ENCODE data around the gene ADD3. TPM values are rescaled to one million over a fixed set of nuclear protein-coding genes. Genes with fewer than 3 reads are reported as not detected.
A peak's percentile ranks its signal among the peaks of the same experiment; 100 is the strongest.

Gene ADD3
- total and polyA plus RNA-seq, 2 of the 13 experiments (the other 11 are each of a cell fraction or from before 2014, with no cell fraction given) = 44.7 to 57.5 TPM

DNA sequence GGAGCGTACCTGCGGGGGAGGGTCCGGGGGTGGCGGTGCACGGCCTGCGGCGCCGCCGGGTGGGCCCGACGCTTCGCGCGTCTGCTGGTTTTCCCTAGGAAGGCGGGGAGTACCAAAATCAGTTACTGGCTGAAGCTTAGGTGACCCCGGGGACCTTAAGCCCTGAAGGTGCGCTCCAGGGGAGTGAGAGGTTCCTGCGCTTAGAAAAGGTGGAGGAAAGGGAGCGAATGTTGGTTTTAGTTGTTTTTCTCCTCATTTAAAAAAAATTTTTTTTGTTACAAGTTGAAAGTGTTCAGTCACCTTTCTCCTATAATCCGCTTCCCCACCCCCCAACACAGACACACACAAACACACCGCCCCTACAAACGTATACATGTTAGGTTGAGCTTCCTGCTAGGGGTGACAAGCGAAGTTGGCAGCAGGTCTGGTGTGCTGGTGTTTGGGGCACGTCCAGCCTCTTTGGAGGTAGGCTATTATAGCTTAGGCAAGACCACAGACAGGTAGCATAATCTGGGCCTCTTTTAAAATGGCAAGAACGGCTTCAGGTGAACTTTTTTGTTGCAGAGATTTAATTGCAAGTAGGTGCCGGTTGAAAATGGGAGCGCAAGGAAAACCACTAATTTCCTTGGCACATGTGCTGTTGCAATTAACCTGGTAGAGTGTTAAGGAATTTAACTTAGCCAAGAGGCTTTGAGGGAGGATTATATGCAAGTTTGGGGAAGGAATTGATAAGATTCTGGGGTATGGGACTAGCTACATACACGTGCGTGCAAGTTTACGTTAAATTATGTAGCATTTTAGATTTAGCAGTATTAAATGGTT lies 945 bp downstream of the ADD3 start (continued):
- no peak for TF ChIP-seq DBP (CRISPR knock-in tag; IDR thresholded peaks at IDR 0.05; ENCODE audit: not compliant biosample characterization)
- TF ChIP-seq RFXANK (CRISPR knock-in tag; IDR thresholded peaks at IDR 0.05) = no peak
- TF ChIP-seq, protein P1, sequence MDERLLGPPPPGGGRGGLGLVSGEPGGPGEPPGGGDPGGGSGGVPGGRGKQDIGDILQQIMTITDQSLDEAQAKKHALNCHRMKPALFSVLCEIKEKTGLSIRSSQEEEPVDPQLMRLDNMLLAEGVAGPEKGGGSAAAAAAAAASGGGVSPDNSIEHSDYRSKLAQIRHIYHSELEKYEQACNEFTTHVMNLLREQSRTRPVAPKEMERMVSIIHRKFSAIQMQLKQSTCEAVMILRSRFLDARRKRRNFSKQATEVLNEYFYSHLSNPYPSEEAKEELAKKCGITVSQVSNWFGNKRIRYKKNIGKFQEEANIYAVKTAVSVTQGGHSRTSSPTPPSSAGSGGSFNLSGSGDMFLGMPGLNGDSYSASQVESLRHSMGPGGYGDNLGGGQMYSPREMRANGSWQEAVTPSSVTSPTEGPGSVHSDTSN (CRISPR knock-in tag; IDR thresholded peaks at IDR 0.05) = no peak
- TF ChIP-seq, protein P2, sequence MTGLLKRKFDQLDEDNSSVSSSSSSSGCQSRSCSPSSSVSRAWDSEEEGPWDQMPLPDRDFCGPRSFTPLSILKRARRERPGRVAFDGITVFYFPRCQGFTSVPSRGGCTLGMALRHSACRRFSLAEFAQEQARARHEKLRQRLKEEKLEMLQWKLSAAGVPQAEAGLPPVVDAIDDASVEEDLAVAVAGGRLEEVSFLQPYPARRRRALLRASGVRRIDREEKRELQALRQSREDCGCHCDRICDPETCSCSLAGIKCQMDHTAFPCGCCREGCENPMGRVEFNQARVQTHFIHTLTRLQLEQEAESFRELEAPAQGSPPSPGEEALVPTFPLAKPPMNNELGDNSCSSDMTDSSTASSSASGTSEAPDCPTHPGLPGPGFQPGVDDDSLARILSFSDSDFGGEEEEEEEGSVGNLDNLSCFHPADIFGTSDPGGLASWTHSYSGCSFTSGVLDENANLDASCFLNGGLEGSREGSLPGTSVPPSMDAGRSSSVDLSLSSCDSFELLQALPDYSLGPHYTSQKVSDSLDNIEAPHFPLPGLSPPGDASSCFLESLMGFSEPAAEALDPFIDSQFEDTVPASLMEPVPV (CRISPR knock-in tag; IDR thresholded peaks at IDR 0.05) = no peak
- no peak for TF ChIP-seq ZNF749 (CRISPR knock-in tag; IDR thresholded peaks at IDR 0.05; ENCODE audit: borderline replicate concordance)
- TF ChIP-seq RAD51 (IDR thresholded peaks at IDR 0.05; ENCODE audit: borderline replicate concordance) = no peak
- TF ChIP-seq, protein P3, sequence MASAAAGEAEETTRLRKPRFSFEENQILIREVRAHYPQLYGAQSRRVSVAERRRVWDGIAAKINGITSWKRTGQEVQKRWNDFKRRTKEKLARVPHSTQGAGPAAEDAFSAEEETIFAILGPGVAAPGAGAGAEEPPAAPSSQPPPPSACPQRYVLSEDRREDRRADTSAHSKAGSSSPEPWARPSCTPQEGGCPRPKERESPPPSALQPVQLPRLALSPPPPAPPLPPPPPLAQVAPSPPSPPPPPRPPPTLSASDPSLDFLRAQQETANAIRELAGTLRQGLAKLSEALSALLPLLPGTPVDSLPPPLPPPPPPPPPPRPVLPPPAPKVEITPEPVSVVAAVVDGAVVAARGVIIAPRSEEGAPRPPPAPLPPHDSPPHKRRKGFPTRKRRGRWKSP (CRISPR knock-in tag; IDR thresholded peaks at IDR 0.05) = no peak
- no peak for TF ChIP-seq ZNF564 (CRISPR knock-in tag; IDR thresholded peaks at IDR 0.05)
- TF ChIP-seq ATM (IDR thresholded peaks at IDR 0.05; ENCODE audit: borderline replicate concordance) = no peak
- TF ChIP-seq, protein P4, sequence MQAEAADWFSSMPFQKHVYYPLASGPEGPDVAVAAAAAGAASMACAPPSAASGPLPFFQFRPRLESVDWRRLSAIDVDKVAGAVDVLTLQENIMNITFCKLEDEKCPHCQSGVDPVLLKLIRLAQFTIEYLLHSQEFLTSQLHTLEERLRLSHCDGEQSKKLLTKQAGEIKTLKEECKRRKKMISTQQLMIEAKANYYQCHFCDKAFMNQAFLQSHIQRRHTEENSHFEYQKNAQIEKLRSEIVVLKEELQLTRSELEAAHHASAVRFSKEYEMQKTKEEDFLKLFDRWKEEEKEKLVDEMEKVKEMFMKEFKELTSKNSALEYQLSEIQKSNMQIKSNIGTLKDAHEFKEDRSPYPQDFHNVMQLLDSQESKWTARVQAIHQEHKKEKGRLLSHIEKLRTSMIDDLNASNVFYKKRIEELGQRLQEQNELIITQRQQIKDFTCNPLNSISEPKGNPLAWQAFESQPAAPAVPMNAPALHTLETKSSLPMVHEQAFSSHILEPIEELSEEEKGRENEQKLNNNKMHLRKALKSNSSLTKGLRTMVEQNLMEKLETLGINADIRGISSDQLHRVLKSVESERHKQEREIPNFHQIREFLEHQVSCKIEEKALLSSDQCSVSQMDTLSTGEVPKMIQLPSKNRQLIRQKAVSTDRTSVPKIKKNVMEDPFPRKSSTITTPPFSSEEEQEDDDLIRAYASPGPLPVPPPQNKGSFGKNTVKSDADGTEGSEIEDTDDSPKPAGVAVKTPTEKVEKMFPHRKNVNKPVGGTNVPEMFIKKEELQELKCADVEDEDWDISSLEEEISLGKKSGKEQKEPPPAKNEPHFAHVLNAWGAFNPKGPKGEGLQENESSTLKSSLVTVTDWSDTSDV (CRISPR knock-in tag; IDR thresholded peaks at IDR 0.05) = no peak
- TF ChIP-seq, protein P5, sequence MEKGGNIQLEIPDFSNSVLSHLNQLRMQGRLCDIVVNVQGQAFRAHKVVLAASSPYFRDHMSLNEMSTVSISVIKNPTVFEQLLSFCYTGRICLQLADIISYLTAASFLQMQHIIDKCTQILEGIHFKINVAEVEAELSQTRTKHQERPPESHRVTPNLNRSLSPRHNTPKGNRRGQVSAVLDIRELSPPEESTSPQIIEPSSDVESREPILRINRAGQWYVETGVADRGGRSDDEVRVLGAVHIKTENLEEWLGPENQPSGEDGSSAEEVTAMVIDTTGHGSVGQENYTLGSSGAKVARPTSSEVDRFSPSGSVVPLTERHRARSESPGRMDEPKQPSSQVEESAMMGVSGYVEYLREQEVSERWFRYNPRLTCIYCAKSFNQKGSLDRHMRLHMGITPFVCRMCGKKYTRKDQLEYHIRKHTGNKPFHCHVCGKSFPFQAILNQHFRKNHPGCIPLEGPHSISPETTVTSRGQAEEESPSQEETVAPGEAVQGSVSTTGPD (CRISPR knock-in tag; IDR thresholded peaks at IDR 0.05) = 0 out of 2 replicates have a peak, but pooled peaks have one; percentile 37
- no peak for TF ChIP-seq IRX3 (CRISPR knock-in tag; IDR thresholded peaks at IDR 0.05; ENCODE audit: borderline replicate concordance, low read depth)
- TF ChIP-seq CENPX (CRISPR knock-in tag; IDR thresholded peaks at IDR 0.05) = no peak
- peak; percentile 5; the same call in 1 of the 2 replicates for TF ChIP-seq CCDC6 (CRISPR knock-in tag; IDR thresholded peaks at IDR 0.05)
- TF ChIP-seq, protein P6, sequence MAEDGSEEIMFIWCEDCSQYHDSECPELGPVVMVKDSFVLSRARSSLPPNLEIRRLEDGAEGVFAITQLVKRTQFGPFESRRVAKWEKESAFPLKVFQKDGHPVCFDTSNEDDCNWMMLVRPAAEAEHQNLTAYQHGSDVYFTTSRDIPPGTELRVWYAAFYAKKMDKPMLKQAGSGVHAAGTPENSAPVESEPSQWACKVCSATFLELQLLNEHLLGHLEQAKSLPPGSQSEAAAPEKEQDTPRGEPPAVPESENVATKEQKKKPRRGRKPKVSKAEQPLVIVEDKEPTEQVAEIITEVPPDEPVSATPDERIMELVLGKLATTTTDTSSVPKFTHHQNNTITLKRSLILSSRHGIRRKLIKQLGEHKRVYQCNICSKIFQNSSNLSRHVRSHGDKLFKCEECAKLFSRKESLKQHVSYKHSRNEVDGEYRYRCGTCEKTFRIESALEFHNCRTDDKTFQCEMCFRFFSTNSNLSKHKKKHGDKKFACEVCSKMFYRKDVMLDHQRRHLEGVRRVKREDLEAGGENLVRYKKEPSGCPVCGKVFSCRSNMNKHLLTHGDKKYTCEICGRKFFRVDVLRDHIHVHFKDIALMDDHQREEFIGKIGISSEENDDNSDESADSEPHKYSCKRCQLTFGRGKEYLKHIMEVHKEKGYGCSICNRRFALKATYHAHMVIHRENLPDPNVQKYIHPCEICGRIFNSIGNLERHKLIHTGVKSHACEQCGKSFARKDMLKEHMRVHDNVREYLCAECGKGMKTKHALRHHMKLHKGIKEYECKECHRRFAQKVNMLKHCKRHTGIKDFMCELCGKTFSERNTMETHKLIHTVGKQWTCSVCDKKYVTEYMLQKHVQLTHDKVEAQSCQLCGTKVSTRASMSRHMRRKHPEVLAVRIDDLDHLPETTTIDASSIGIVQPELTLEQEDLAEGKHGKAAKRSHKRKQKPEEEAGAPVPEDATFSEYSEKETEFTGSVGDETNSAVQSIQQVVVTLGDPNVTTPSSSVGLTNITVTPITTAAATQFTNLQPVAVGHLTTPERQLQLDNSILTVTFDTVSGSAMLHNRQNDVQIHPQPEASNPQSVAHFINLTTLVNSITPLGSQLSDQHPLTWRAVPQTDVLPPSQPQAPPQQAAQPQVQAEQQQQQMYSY (CRISPR knock-in tag; IDR thresholded peaks at IDR 0.05) = no peak

Data from HepG2 (cell line).